ENCODE results near the gene IMMP2L.

DNA sequence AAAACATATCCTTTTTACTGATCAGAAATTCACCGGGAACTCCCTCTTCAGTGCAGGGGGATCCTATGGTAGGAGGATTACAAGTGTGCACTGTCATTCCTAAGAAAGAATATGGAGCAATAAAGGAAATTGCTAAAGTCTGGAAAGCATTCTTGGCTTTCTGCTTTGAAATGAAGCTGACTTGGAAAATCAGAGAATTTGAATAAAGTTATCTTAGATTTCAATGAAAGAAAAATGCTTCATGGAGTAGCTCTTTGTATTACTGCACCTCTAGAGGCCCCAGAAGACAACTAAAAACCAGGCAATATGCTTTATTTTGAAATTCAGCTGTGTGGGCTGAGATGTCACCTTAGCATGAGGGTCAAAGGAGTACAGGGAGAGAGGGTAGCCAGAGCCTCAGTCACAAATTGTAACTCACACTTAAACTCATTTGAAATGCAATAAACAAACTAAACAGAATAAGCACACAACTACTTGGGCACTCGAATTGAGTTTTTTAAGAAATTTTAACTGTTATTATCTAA lies 102.5 kb downstream of the IMMP2L start:
- TF ChIP-seq, protein P1, sequence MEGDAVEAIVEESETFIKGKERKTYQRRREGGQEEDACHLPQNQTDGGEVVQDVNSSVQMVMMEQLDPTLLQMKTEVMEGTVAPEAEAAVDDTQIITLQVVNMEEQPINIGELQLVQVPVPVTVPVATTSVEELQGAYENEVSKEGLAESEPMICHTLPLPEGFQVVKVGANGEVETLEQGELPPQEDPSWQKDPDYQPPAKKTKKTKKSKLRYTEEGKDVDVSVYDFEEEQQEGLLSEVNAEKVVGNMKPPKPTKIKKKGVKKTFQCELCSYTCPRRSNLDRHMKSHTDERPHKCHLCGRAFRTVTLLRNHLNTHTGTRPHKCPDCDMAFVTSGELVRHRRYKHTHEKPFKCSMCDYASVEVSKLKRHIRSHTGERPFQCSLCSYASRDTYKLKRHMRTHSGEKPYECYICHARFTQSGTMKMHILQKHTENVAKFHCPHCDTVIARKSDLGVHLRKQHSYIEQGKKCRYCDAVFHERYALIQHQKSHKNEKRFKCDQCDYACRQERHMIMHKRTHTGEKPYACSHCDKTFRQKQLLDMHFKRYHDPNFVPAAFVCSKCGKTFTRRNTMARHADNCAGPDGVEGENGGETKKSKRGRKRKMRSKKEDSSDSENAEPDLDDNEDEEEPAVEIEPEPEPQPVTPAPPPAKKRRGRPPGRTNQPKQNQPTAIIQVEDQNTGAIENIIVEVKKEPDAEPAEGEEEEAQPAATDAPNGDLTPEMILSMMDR (IDR thresholded peaks at IDR 0.05) = no peak
- no peak for TF ChIP-seq POLR2A (IDR thresholded peaks at IDR 0.05)

Data from right lobe of liver (tissue), 4 donors.